Skeletal muscle satellite cell (primary cell): ENCODE results near the gene CPSF4.

Source experiments
- H3K27me3 ChIP-seq: 2 replicates; pipeline ENCODE4 v1.7.0; 2013; ENCODE audit warnings: low read length; ENCODE audit not compliant: control insufficient read depth, insufficient read depth
- H3K36me3 ChIP-seq: 2 replicates; pipeline ENCODE4 v1.7.0; 2013; ENCODE audit warnings: mild to moderate bottlenecking, control low read depth, low read length; ENCODE audit not compliant: insufficient read depth
- H3K4me1 ChIP-seq: 2 replicates; pipeline ENCODE4 v1.7.0; 2013; ENCODE audit warnings: low read length; ENCODE audit not compliant: control insufficient read depth, insufficient read depth
- H3K4me2 ChIP-seq: 2 replicates; pipeline ENCODE4 v1.7.0; 2013; ENCODE audit warnings: mild to moderate bottlenecking, low read length
- H3K4me3 ChIP-seq: 2 replicates; pipeline ENCODE4 v1.7.0; 2013; ENCODE audit warnings: low read length
- H3K9ac ChIP-seq: 2 replicates; pipeline ENCODE4 v1.7.0; 2013; ENCODE audit warnings: mild to moderate bottlenecking, low read depth, low read length, moderate library complexity
- H3K9me3 ChIP-seq: replicated peaks from 2 replicates; pipeline ENCODE4 v1.7.0; 2013; ENCODE audit warnings: mild to moderate bottlenecking, control low read depth, low read length

CPSF4 gene

GRCh38 chr7:99455874-99456273 is 17.1 kb downstream of the CPSF4 start:
- H3K9ac ChIP-seq: no peak overlapping the region
- H3K4me1 ChIP-seq: no peaks in the 10 kb centered on the region
- H3K4me3 ChIP-seq: no peak overlapping the region
- H3K4me2 ChIP-seq: no peak overlapping the region
- H3K36me3 ChIP-seq: peaks cover 81% of the 10 kb centered on the region
- no peaks in the 10 kb centered on the region for H3K27me3 ChIP-seq
- H3K9me3 ChIP-seq: no peaks in the 10 kb centered on the region

- peaks cover 82% of the 10 kb centered on the region for H3K36me3 ChIP-seq
- no peaks in the 10 kb centered on the region for H3K27me3 ChIP-seq
- H3K4me3 ChIP-seq: no peak overlapping the region
- H3K9me3 ChIP-seq: no peaks in the 10 kb centered on the region
- no peak overlapping the region for H3K4me2 ChIP-seq
- no peaks in the 10 kb centered on the region for H3K4me1 ChIP-seq
- no peak overlapping the region for H3K9ac ChIP-seq
Observed at GRCh38 chr7:99456288-99456687, 17.5 kb downstream of the CPSF4 start.

- no peaks in the 10 kb centered on the region for H3K4me1 ChIP-seq
- no peak overlapping the region for H3K4me3 ChIP-seq
- no peaks in the 10 kb centered on the region for H3K9me3 ChIP-seq
- no peaks in the 10 kb centered on the region for H3K27me3 ChIP-seq
- peaks cover 80% of the 10 kb centered on the region for H3K36me3 ChIP-seq
- H3K9ac ChIP-seq: no peak overlapping the region
- no peak overlapping the region for H3K4me2 ChIP-seq
Observed at GRCh38 chr7:99457050-99457649, 18.4 kb downstream of the CPSF4 start.

GRCh38 chr7:99457650-99458493 is 19.1 kb downstream of the CPSF4 start:
- H3K27me3 ChIP-seq: no peaks in the 10 kb centered on the region
- no peaks in the 10 kb centered on the region for H3K4me1 ChIP-seq
- no peaks in the 10 kb centered on the region for H3K9me3 ChIP-seq
- H3K4me3 ChIP-seq: no peak overlapping the region
- no peak overlapping the region for H3K9ac ChIP-seq
- no peak overlapping the region for H3K4me2 ChIP-seq
- H3K36me3 ChIP-seq: peaks cover 77% of the 10 kb centered on the region

GRCh38 chr7:99459087-99459486 is 20.3 kb downstream of the CPSF4 start:
- H3K9ac ChIP-seq: no peak overlapping the region
- no peak overlapping the region for H3K4me3 ChIP-seq
- peaks cover 72% of the 10 kb centered on the region for H3K36me3 ChIP-seq
- H3K27me3 ChIP-seq: no peaks in the 10 kb centered on the region
- no peaks in the 10 kb centered on the region for H3K9me3 ChIP-seq
- H3K4me1 ChIP-seq: no peaks in the 10 kb centered on the region
- no peak overlapping the region for H3K4me2 ChIP-seq

GRCh38 chr7:99460651-99461050 is 21.9 kb downstream of the CPSF4 start:
- H3K9me3 ChIP-seq: no peaks in the 10 kb centered on the region
- peaks cover 60% of the 10 kb centered on the region for H3K36me3 ChIP-seq
- no peak overlapping the region for H3K9ac ChIP-seq
- peaks cover 8% of the 10 kb centered on the region for H3K4me1 ChIP-seq
- H3K27me3 ChIP-seq: no peaks in the 10 kb centered on the region
- no peak overlapping the region for H3K4me2 ChIP-seq
- no peak overlapping the region for H3K4me3 ChIP-seq

- Histone ChIP-seq H3K9me3 (no peaks in the 10 kb centered on the region), H3K4me3 (no peak overlapping the region), H3K36me3 (peaks cover 55% of the 10 kb centered on the region), H3K4me1 (peaks cover 8% of the 10 kb centered on the region), H3K9ac (no peak overlapping the region), H3K27me3 (no peaks in the 10 kb centered on the region), H3K4me2 (no peak overlapping the region)
Observed at GRCh38 chr7:99461221-99461620, 22.5 kb downstream of the CPSF4 start.

GRCh38 chr7:99465421-99465768 is 26.7 kb downstream of the CPSF4 start:
- no peaks in the 10 kb centered on the region for H3K9me3 ChIP-seq
- peak overlapping the region; percentile 95 for H3K9ac ChIP-seq
- peaks cover 18% of the 10 kb centered on the region for H3K36me3 ChIP-seq
- H3K4me3 ChIP-seq: peak overlapping the region; percentile 84
- no peaks in the 10 kb centered on the region for H3K27me3 ChIP-seq
- H3K4me2 ChIP-seq: peak overlapping the region; percentile 93
- peaks cover 8% of the 10 kb centered on the region for H3K4me1 ChIP-seq

GRCh38 chr7:99468336-99468918 is 29.7 kb downstream of the CPSF4 start:
- Histone ChIP-seq H3K27me3 (no peaks in the 10 kb centered on the region), H3K36me3 (peaks cover 5% of the 10 kb centered on the region), H3K9ac (no peak overlapping the region), H3K9me3 (no peaks in the 10 kb centered on the region), H3K4me3 (no peak overlapping the region), H3K4me2 (no peak overlapping the region), H3K4me1 (peaks cover 8% of the 10 kb centered on the region)

GRCh38 chr7:99469381-99470065 is 30.8 kb downstream of the CPSF4 start:
- H3K4me1 ChIP-seq: peaks cover 7% of the 10 kb centered on the region
- H3K36me3 ChIP-seq: no peaks in the 10 kb centered on the region
- no peak overlapping the region for H3K4me2 ChIP-seq
- no peaks in the 10 kb centered on the region for H3K27me3 ChIP-seq
- H3K4me3 ChIP-seq: no peak overlapping the region
- no peak overlapping the region for H3K9ac ChIP-seq
- H3K9me3 ChIP-seq: no peaks in the 10 kb centered on the region

GRCh38 chr7:99472561-99473314 is 34.0 kb downstream of the CPSF4 start, which contains the start of gene ZNF789:
TSS of gene ZNF789 (plus strand) at chr7:99472890. CDS start at chr7:99476457, 3,567 bp downstream.
- H3K4me3 ChIP-seq: peak within 1 kb of the TSS; percentile 94
- H3K36me3 ChIP-seq: no peaks in the 10 kb centered on the region
- no peaks in the 10 kb centered on the region for H3K9me3 ChIP-seq
- H3K27me3 ChIP-seq: no peaks in the 10 kb centered on the region
- H3K4me2 ChIP-seq: peak within 1 kb of the TSS; percentile 86
- H3K4me1 ChIP-seq: no peaks in the 10 kb centered on the region
- peak within 1 kb of the TSS; percentile 86 for H3K9ac ChIP-seq
